NCI-H1417 (cell line): ENCODE results near the gene LMOD1.
"Not testable (repeated sequence)": the region's sequence is repeated elsewhere in the genome, so short reads cannot be mapped to it uniquely, and the experiment has no call there.

Experiments
- DNase-seq, 3 experiments: peaks; one replicate each; lab custom pipeline; 2025; lab: John Stamatoyannopoulos, UW

LMOD1 gene

DNA sequence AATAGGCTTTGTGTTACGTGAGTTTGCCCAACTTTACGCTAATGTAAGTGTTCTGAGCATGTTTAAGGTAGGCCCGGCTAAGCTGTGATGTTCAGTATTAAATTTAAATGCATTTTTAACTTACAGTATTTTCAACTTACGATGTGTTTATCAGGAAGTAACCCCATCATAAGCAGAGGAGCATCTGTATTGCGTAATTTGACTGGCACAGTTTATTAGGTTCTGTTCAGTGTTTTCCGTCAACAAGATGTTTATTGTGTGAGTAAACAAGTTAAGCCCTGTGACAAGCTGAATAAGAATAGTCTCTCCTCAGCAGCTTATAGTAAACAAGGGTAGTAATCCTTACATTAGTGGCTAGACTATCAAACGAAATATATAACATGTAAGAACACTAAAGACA lies 84.9 kb downstream of the LMOD1 start:
- no peak for DNase-seq

DNA sequence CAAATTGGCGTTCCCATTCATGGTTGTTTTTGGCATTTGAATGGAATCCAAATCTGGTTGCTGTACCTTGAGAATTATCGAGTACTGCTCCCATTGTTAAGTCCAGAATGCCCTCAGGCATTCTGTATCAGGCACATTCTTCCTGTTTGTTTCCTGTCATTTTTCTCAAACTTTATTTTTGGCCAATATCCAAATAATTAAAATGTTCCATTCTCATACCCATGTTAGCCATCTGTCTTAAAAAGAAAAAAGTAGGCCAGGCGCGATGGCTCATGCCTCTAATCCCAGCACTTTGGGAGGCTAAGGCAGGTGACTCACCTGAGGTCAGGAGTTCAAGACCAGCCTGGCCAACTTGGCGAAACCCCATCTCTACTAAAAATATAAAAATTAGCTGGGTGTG lies 86.9 kb downstream of the LMOD1 start:
- no peak for DNase-seq

DNA sequence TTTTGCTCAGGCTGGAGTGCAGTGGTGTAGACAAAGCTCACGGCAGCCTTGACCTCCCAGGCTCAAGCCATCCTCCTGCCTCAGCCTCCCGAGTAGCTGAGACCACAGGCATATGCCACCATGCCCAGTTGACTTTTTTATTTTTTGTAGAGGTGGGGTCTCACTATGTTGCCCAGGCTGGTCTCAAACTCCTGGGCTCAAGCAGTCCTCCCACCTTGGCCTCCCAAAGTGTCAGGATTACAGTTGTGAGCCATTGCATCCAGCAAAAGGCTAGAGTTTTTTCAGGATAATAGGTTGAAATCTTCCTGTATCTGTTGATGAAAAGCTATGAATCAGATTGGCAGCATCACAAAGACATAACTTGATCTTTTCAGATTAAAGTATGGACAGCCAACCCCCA lies 89.6 kb downstream of the LMOD1 start:
- DNase-seq: not testable (repeated sequence)

DNA sequence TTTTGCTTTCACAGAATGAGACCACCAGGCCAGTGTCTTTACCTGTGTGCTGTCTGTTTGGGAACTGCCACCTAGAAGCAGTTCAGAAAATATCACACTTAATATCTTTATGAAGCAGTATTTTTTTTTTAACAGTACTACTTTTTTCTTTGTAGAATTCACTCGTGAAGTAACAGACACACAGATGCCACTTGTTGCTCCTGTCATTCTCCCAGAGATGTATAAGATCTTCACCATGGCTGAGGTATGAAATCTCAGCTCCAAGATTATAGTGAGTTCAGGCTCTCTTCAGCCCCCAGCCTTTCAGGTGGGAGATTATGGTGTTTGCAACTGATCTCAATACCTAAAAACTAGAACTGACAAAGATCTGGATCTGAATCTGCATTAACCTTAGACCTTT lies 94.4 kb downstream of the LMOD1 start:
- no peak for DNase-seq

DNA sequence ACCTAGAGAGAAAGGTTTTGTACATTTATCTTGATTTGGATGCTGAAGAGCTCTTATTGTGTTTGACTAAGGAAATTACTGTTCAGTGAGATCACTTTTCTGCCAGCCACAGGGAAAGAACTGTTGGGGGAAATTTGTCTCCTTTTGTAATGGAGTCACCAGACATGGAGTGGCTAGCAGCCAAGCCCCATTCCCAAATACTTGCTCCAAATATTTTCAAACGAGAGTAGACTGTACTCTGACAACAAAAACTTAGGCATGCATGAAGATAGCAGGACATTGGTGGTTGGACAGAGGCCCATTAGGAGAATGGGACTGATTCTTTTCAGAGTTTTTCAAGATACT lies 96.3 kb downstream of the LMOD1 start:
- no peak for DNase-seq

DNA sequence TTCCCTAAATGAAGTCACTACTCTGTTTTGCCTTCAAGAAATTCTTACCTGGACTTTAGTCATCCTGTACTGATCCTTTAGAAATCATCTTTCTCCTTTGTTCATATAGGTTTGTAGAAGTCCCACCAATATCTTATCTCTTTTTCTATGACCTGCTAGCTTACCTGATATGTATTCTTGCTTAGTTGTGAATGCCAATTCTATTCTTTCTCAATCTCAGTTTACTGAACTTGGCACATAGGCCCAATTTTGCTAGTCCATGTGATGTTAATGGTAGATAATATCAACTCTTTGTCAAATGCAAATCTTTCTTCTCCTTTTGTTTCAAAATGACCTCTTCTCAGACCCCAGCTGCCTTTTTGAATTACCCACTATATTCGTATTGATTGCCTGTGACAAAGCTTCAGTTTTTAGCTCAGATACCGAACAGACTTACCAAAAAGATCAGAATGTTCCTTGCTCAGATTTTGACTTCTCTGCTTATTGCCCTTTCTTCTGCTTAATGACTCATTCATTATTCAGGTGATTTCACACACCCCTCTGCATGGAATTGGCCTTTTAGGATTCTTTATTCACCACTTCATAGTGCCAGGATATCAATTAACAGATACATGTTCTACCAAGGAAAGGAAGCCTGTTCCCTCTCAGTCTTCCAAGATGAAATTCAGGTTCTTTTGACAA lies 96.8 kb downstream of the LMOD1 start:
- no peak for DNase-seq

DNA sequence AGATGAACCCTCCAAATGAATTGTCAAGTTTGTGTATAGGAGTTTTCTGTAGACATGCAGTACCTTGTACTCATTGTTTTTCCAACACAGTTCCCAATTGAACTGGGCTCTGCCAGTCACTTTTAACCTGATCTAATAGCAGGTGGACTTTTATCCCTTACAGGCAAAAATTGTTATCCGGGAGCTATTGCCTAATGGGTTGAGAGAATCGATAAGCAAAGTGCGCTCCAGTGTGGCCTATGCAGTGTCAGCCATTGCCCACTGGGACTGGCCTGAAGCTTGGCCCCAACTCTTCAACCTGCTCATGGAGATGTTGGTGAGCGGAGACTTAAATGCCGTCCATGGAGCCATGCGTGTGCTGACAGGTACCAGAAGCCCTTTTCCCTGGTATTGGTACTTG lies 98.1 kb downstream of the LMOD1 start:
- no peak for DNase-seq

DNA sequence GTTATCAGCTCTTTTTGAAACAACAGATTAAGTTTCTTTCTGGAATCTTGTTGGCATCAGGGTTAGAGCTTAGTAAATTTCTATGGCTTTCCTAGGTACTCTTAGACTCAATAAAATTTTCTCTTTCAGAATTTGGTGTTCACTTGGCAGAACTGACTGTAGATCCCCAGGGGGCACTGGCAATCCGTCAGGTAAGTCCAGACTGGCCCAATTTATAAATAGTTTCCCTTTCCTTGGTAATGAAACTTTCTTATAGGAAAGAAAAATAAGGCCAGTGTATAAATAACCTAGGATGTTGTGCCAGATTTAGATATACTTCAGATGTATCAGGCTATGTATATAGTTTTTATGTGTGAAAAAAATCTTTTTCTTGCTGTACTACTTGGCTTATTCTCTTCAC lies 99.2 kb downstream of the LMOD1 start:
- DNase-seq: no peak
